Activated naive CD8-positive, alpha-beta T cell treated with anti-CD3 and anti-CD28 coated beads, Interleukin-2, amount 10 ng/mL, durations not matched to agents 7 days and 5 days (primary cell): Measurements from ENCODE around the gene RGS19. TPM values are rescaled to one million over a fixed set of nuclear protein-coding genes. Genes with fewer than 3 reads are reported as not detected.
"Not testable (repeated sequence)": the region's sequence is repeated elsewhere in the genome, so short reads cannot be mapped to it uniquely, and the experiment has no call there.

Experiments
- ATAC-seq: fragments of 150-1000 bp; cut with Tn5 transposase; one replicate; pipeline ENCODE4 v1.10.0; 2021; ENCODE audit warnings: low read depth, moderate library complexity
- POLR2A ChIA-PET: fragments of 350-600 bp; sonication (Branson Sonifier 250); formaldehyde crosslinking; loops from one replicate; lab custom pipeline; 2021; ENCODE audit warnings: antibody characterized with exemption; lab: Charles Lee
- DNase-seq: peaks from one replicate; pipeline ENCODE4 v3.0.0; 2021
- H3K27ac Mint-ChIP-seq: one replicate; pipeline ENCODE4 v1.8.0; 2022; ENCODE audit warnings: mild to moderate bottlenecking, mixed read lengths
- H3K27me3 Mint-ChIP-seq: one replicate; pipeline ENCODE4 v1.8.0; 2022; ENCODE audit warnings: mild to moderate bottlenecking, moderate library complexity, mixed read lengths
- H3K36me3 Mint-ChIP-seq: one replicate; pipeline ENCODE4 v1.8.0; 2021; ENCODE audit warnings: mild to moderate bottlenecking, mixed read lengths
- H3K4me1 Mint-ChIP-seq: one replicate; pipeline ENCODE4 v1.8.0; 2021; ENCODE audit warnings: mixed read lengths
- H3K4me3 Mint-ChIP-seq: one replicate; pipeline ENCODE4 v1.8.0; 2022; ENCODE audit warnings: mild to moderate bottlenecking, moderate library complexity, mixed read lengths
- H3K9me3 Mint-ChIP-seq: one replicate; pipeline ENCODE4 v1.8.0; 2021; ENCODE audit warnings: mixed read lengths
- total RNA-seq, 2 experiments: library from RNA; stranded (reverse); gene quantifications; one replicate each; pipeline ENCODE4 v1.2.3, GENCODE V29; 2021

The RGS19 gene
- 100 to 1,000 TPM in 1 of 2 experiments, 10 to 100 TPM in 1; 95.1 to 106 TPM for total RNA-seq

- POLR2A ChIA-PET = interaction anchor here (0.6 to 7.0 kb wide), 10 partner anchors 12 to 1428 kb away, joined by 3 to 114 read pairs (median 6); partner anchors contain the start of genes C20orf204, PRPF6, SAMD10 and TCEA2
- Mint-ChIP-seq H3K27ac (peak within 1 kb of the TSS; percentile 94), H3K9me3 (no peaks in the 10 kb centered on the region), H3K4me1 (peaks cover 35% of the 10 kb centered on the region), H3K4me3 (peak within 1 kb of the TSS; percentile 96), H3K27me3 (peaks cover 9% of the 10 kb centered on the region), H3K36me3 (peaks cover 11% of the 10 kb centered on the region)
- ATAC-seq (peak; percentile 27), DNase-seq (peak; percentile 87)
Observed at GRCh38 chr20:64079273-64080012, at the start of gene RGS19. TSS of gene RGS19 (minus strand) at chr20:64079518. CDS start at chr20:64076886, 2,632 bp downstream.

- ATAC-seq, H3K9me3 Mint-ChIP-seq, H3K4me1 Mint-ChIP-seq, H3K4me3 Mint-ChIP-seq, POLR2A ChIA-PET, H3K27ac Mint-ChIP-seq, H3K36me3 Mint-ChIP-seq, DNase-seq: not testable (repeated sequence)
- H3K27me3 Mint-ChIP-seq = peaks cover 32% of the 10 kb centered on the region
Observed at GRCh38 chr20:64123517-64123916, 44.2 kb upstream of the RGS19 start.

GRCh38 chr20:64122927-64123326, 43.6 kb upstream of the RGS19 start:
- ATAC-seq, H3K4me3 Mint-ChIP-seq, H3K27ac Mint-ChIP-seq, H3K9me3 Mint-ChIP-seq, POLR2A ChIA-PET, H3K4me1 Mint-ChIP-seq, DNase-seq, H3K36me3 Mint-ChIP-seq: not testable (repeated sequence)
- H3K27me3 Mint-ChIP-seq = peaks cover 32% of the 10 kb centered on the region

- DNase-seq (peak; percentile 10), ATAC-seq (no peak)
- POLR2A ChIA-PET = interaction anchor here (1.9 to 2.7 kb wide), 2 partner anchors 38 to 43 kb away, joined by 7 to 13 read pairs; partner anchors contain the start of genes LKAAEAR1 and RGS19
- H3K27me3 Mint-ChIP-seq = peaks cover 32% of the 10 kb centered on the region
- no peak overlapping the region for H3K27ac Mint-ChIP-seq
- peaks cover 7% of the 10 kb centered on the region for H3K4me1 Mint-ChIP-seq
- H3K36me3 Mint-ChIP-seq = no peaks in the 10 kb centered on the region
- H3K9me3 Mint-ChIP-seq = no peaks in the 10 kb centered on the region
- H3K4me3 Mint-ChIP-seq = no peak overlapping the region
Observed at GRCh38 chr20:64121586-64121985, 42.3 kb upstream of the RGS19 start.

GRCh38 chr20:64119681-64120341, 40.5 kb upstream of the RGS19 start:
- DNase-seq (no peak), ATAC-seq (no peak)
- Mint-ChIP-seq H3K4me3 (peak overlapping the region; percentile 50), H3K4me1 (peaks cover 7% of the 10 kb centered on the region), H3K36me3 (no peaks in the 10 kb centered on the region), H3K27ac (peak overlapping the region; percentile 30), H3K27me3 (peaks cover 27% of the 10 kb centered on the region), H3K9me3 (no peaks in the 10 kb centered on the region)
- POLR2A ChIA-PET = interaction anchor here (0.5 to 2.7 kb wide), 4 partner anchors 36 to 183 kb away, joined by 3 to 13 read pairs (median 6); partner anchors contain the start of genes LKAAEAR1, PRPF6 and RGS19

GRCh38 chr20:64119301-64119680, 40.0 kb upstream of the RGS19 start:
- POLR2A ChIA-PET = interaction anchor here (2.7 kb wide), 1 partner anchor 35 kb away, joined by 13 read pairs; the partner anchor contains the start of gene LKAAEAR1
- H3K4me3 Mint-ChIP-seq = no peak overlapping the region
- no peaks in the 10 kb centered on the region for H3K36me3 Mint-ChIP-seq
- H3K27ac Mint-ChIP-seq = no peak overlapping the region
- no peak for ATAC-seq
- DNase-seq = peak; percentile 33
- H3K9me3 Mint-ChIP-seq = no peaks in the 10 kb centered on the region
- peaks cover 7% of the 10 kb centered on the region for H3K4me1 Mint-ChIP-seq
- H3K27me3 Mint-ChIP-seq = peaks cover 23% of the 10 kb centered on the region

GRCh38 chr20:64117432-64117777, 38.1 kb upstream of the RGS19 start:
- H3K9me3 Mint-ChIP-seq, ATAC-seq, POLR2A ChIA-PET, H3K4me1 Mint-ChIP-seq, H3K4me3 Mint-ChIP-seq, H3K27me3 Mint-ChIP-seq, H3K27ac Mint-ChIP-seq, H3K36me3 Mint-ChIP-seq, DNase-seq: not testable (repeated sequence)

GRCh38 chr20:64116541-64117431, 37.5 kb upstream of the RGS19 start:
- ATAC-seq (no peak), DNase-seq (peak; percentile 28)
- H3K4me3 Mint-ChIP-seq = no peak overlapping the region
- no peaks in the 10 kb centered on the region for H3K9me3 Mint-ChIP-seq
- H3K27me3 Mint-ChIP-seq = peaks cover 6% of the 10 kb centered on the region
- H3K4me1 Mint-ChIP-seq = peaks cover 7% of the 10 kb centered on the region
- H3K36me3 Mint-ChIP-seq = no peaks in the 10 kb centered on the region
- POLR2A ChIA-PET = no interaction called here
- H3K27ac Mint-ChIP-seq = no peak overlapping the region

GRCh38 chr20:64116016-64116415, 36.7 kb upstream of the RGS19 start:
- Mint-ChIP-seq H3K36me3 (no peaks in the 10 kb centered on the region), H3K27ac (no peak overlapping the region), H3K4me3 (no peak overlapping the region), H3K4me1 (peaks cover 7% of the 10 kb centered on the region), H3K9me3 (no peaks in the 10 kb centered on the region), H3K27me3 (no peaks in the 10 kb centered on the region)
- POLR2A ChIA-PET = no interaction called here
- ATAC-seq (no peak), DNase-seq (no peak)

GRCh38 chr20:64115171-64115911, 36.0 kb upstream of the RGS19 start:
- no peak overlapping the region for H3K27ac Mint-ChIP-seq
- ATAC-seq (no peak), DNase-seq (no peak)
- H3K36me3 Mint-ChIP-seq = no peaks in the 10 kb centered on the region
- no peaks in the 10 kb centered on the region for H3K9me3 Mint-ChIP-seq
- H3K4me1 Mint-ChIP-seq = peaks cover 6% of the 10 kb centered on the region
- H3K27me3 Mint-ChIP-seq = no peaks in the 10 kb centered on the region
- no peak overlapping the region for H3K4me3 Mint-ChIP-seq
- POLR2A ChIA-PET = no interaction called here

- POLR2A ChIA-PET = no interaction called here
- no peaks in the 10 kb centered on the region for H3K36me3 Mint-ChIP-seq
- no peaks in the 10 kb centered on the region for H3K9me3 Mint-ChIP-seq
- ATAC-seq (no peak), DNase-seq (no peak)
- H3K27ac Mint-ChIP-seq = no peak overlapping the region
- no peaks in the 10 kb centered on the region for H3K4me1 Mint-ChIP-seq
- H3K27me3 Mint-ChIP-seq = no peaks in the 10 kb centered on the region
- H3K4me3 Mint-ChIP-seq = no peak overlapping the region
Observed at GRCh38 chr20:64114356-64114971, 35.1 kb upstream of the RGS19 start.

GRCh38 chr20:64113796-64114355, 34.6 kb upstream of the RGS19 start:
- Mint-ChIP-seq H3K27me3 (peaks cover under 1% of the 10 kb centered on the region), H3K27ac (no peak overlapping the region), H3K4me3 (no peak overlapping the region), H3K36me3 (no peaks in the 10 kb centered on the region), H3K4me1 (no peaks in the 10 kb centered on the region), H3K9me3 (no peaks in the 10 kb centered on the region)
- POLR2A ChIA-PET = no interaction called here
- no peak for ATAC-seq
- DNase-seq = no peak
